ENCODE data around the gene CHI3L2.

- no peak for TF ChIP-seq POLR2AphosphoS5 (IDR thresholded peaks at IDR 0.05; ENCODE audit: low read depth)
- no peak for TF ChIP-seq CTCF (conservative IDR thresholded peaks at IDR 0.05; ENCODE audit: low read depth in 2 of 2)
- TF ChIP-seq, protein P1, sequence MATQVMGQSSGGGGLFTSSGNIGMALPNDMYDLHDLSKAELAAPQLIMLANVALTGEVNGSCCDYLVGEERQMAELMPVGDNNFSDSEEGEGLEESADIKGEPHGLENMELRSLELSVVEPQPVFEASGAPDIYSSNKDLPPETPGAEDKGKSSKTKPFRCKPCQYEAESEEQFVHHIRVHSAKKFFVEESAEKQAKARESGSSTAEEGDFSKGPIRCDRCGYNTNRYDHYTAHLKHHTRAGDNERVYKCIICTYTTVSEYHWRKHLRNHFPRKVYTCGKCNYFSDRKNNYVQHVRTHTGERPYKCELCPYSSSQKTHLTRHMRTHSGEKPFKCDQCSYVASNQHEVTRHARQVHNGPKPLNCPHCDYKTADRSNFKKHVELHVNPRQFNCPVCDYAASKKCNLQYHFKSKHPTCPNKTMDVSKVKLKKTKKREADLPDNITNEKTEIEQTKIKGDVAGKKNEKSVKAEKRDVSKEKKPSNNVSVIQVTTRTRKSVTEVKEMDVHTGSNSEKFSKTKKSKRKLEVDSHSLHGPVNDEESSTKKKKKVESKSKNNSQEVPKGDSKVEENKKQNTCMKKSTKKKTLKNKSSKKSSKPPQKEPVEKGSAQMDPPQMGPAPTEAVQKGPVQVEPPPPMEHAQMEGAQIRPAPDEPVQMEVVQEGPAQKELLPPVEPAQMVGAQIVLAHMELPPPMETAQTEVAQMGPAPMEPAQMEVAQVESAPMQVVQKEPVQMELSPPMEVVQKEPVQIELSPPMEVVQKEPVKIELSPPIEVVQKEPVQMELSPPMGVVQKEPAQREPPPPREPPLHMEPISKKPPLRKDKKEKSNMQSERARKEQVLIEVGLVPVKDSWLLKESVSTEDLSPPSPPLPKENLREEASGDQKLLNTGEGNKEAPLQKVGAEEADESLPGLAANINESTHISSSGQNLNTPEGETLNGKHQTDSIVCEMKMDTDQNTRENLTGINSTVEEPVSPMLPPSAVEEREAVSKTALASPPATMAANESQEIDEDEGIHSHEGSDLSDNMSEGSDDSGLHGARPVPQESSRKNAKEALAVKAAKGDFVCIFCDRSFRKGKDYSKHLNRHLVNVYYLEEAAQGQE (IDR thresholded peaks at IDR 0.05; ENCODE audit: unreplicated experiment) = no peak
- TF ChIP-seq EZH2 (IDR thresholded peaks at IDR 0.05; ENCODE audit: low read depth, unreplicated experiment) = no peak
- TF ChIP-seq ETS1 (IDR thresholded peaks at IDR 0.05) = no peak
- TF ChIP-seq STAT1 (IDR thresholded peaks at IDR 0.05; ENCODE audit: unreplicated experiment) = no peak
Observed at GRCh38 chr1:111205714-111206050, 21.8 kb upstream of the CHI3L2 start.

All from GM23338 (cell line).